Measurements from ENCODE around the gene NKTR.

DNA sequence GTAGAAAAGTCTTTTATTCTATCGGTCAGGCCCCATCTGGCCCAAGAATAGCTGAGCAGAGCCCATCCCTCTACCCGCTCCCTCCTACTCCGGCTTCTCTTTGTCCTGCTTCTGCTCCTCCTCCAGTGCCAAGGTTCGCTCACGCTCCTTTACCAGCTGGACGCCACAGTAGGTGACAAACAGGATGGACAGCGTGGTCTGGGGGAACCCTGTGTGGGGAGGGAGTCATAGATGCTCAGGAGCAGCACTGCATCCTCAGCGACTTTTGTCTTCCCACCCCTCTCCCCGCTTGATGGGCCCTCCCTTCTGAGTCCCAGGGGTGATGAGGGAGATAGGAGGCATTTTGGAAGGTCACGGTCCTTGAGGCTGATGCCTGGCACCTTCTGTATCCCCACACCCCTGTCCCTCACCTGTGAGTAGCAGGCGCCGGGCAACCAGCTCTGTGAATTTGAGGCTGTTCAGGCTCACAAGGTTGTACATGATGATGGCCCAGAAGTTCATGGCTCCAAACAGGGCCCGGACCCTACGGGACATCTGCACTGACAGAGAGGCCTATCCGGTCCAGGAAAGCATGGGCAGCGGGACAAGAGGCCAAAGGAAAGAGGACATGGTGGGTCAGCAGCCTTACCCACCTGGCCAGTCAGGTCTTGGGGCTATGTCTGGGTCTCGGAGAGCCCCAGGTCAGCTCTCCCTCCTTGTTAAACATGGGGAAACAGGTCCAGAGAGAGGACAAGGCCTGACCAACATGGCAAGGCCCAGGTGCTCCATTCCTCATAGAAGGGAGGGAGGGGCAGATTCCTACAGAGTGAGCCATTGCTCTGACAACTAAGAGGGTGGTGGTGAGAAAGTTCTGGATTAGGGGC, 92.4 kb downstream of the NKTR start:
- TF ChIP-seq MYBL2 (CRISPR knock-in tag; IDR thresholded peaks at IDR 0.05) (no peak), SP1 (CRISPR knock-in tag; conservative IDR thresholded peaks at IDR 0.05) (no peak), TCF7 (CRISPR knock-in tag; IDR thresholded peaks at IDR 0.05; ENCODE audit: low read depth) (no peak)
- TF ChIP-seq, protein P1, sequence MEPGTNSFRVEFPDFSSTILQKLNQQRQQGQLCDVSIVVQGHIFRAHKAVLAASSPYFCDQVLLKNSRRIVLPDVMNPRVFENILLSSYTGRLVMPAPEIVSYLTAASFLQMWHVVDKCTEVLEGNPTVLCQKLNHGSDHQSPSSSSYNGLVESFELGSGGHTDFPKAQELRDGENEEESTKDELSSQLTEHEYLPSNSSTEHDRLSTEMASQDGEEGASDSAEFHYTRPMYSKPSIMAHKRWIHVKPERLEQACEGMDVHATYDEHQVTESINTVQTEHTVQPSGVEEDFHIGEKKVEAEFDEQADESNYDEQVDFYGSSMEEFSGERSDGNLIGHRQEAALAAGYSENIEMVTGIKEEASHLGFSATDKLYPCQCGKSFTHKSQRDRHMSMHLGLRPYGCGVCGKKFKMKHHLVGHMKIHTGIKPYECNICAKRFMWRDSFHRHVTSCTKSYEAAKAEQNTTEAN (CRISPR knock-in tag; IDR thresholded peaks at IDR 0.05), result no peak
- TF ChIP-seq, protein P2, sequence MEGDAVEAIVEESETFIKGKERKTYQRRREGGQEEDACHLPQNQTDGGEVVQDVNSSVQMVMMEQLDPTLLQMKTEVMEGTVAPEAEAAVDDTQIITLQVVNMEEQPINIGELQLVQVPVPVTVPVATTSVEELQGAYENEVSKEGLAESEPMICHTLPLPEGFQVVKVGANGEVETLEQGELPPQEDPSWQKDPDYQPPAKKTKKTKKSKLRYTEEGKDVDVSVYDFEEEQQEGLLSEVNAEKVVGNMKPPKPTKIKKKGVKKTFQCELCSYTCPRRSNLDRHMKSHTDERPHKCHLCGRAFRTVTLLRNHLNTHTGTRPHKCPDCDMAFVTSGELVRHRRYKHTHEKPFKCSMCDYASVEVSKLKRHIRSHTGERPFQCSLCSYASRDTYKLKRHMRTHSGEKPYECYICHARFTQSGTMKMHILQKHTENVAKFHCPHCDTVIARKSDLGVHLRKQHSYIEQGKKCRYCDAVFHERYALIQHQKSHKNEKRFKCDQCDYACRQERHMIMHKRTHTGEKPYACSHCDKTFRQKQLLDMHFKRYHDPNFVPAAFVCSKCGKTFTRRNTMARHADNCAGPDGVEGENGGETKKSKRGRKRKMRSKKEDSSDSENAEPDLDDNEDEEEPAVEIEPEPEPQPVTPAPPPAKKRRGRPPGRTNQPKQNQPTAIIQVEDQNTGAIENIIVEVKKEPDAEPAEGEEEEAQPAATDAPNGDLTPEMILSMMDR (IDR thresholded peaks at IDR 0.05), result no peak
- TF ChIP-seq, protein P3, sequence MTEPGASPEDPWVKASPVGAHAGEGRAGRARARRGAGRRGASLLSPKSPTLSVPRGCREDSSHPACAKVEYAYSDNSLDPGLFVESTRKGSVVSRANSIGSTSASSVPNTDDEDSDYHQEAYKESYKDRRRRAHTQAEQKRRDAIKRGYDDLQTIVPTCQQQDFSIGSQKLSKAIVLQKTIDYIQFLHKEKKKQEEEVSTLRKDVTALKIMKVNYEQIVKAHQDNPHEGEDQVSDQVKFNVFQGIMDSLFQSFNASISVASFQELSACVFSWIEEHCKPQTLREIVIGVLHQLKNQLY (CRISPR knock-in tag; IDR thresholded peaks at IDR 0.05), result no peak
